Measurements from ENCODE around the gene WNT9A.

DNA sequence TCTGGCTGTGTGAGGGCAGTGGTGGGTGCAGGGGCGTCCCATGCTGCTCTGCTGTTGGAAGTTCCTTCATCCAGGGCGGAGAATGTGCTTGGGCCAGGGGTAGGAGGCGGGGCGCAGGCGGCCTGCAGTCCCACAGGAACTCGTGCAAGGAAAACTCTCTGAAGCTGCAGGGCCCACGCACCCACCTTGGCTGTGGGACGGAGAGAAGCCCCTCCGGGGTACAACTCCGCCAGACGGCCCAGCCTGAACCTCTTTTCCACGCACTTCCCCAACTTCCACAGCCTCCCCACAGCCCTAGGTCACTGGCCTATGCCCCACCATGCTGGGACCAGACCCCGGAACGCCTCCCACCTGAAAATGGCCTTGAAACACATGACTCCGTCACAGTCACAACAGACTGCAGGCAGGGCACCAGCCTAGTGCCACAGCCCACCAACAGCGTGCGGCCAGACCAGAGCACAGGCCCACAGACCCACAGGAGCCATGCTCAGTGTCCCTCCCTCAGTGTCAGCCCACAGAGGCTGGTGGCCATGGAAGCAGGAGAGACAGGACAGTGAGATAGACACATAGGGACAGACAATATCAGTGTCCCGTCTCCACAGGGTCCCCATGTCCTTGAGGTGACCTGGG is 47.8 kb downstream of the WNT9A start:
- TF ChIP-seq, protein P1, sequence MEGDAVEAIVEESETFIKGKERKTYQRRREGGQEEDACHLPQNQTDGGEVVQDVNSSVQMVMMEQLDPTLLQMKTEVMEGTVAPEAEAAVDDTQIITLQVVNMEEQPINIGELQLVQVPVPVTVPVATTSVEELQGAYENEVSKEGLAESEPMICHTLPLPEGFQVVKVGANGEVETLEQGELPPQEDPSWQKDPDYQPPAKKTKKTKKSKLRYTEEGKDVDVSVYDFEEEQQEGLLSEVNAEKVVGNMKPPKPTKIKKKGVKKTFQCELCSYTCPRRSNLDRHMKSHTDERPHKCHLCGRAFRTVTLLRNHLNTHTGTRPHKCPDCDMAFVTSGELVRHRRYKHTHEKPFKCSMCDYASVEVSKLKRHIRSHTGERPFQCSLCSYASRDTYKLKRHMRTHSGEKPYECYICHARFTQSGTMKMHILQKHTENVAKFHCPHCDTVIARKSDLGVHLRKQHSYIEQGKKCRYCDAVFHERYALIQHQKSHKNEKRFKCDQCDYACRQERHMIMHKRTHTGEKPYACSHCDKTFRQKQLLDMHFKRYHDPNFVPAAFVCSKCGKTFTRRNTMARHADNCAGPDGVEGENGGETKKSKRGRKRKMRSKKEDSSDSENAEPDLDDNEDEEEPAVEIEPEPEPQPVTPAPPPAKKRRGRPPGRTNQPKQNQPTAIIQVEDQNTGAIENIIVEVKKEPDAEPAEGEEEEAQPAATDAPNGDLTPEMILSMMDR (conservative IDR thresholded peaks at IDR 0.05) = no peak
- no peak for TF ChIP-seq ZFX (IDR thresholded peaks at IDR 0.05)
